Thoracic aorta (tissue), 2 donors: Measurements from ENCODE around the gene ADGRA1. TPM values are rescaled to one million over a fixed set of nuclear protein-coding genes. Genes with fewer than 3 reads are reported as not detected.

ENCODE experiments used
- ATAC-seq: fragments of 150-250 bp; one replicate; pipeline ENCODE4 v1.8.0; 2017; ENCODE audit warnings: low read depth; ENCODE audit not compliant: insufficient number of reproducible peaks, low FRiP score
- DNase-seq: peaks from one replicate; pipeline ENCODE4 v3.0.0-alpha.2; 2020; ENCODE audit warnings: low spot score
- H3K27ac ChIP-seq, 2 donors: fragments of 200-600 bp; sonication (generic); 1 replicate in 1 of 2; 2 replicates in 1 of 2; pipeline ENCODE4 v1.5.1; 2016; ENCODE audit warnings: mild to moderate bottlenecking in 2 of 2, moderate library complexity in 2 of 2
- H3K27me3 ChIP-seq: fragments of 200-600 bp; sonication (generic); replicated peaks from 2 replicates; pipeline ENCODE4 v1.6.0; 2016; ENCODE audit warnings: mild to moderate bottlenecking; ENCODE audit not compliant: insufficient read depth
- H3K36me3 ChIP-seq: fragments of 200-600 bp; sonication (generic); one replicate; pipeline ENCODE4 v1.5.1; 2016
- H3K4me1 ChIP-seq, 2 donors: fragments of 200-600 bp; sonication (generic); 1 replicate in 1 of 2; 2 replicates in 1 of 2; pipeline versions ENCODE4 v1.5.1 to v1.6.0; 2016; ENCODE audit warnings: low read depth in 2 of 2, mild to moderate bottlenecking in 1 of 2; ENCODE audit not compliant: control insufficient read depth in 1 of 2
- H3K4me3 ChIP-seq: fragments of 200-600 bp; sonication (generic); 2 replicates; pipeline ENCODE4 v1.5.1; 2016; ENCODE audit warnings: mild to moderate bottlenecking
- H3K9me3 ChIP-seq: fragments of 200-600 bp; sonication (generic); 2 replicates; pipeline ENCODE4 v1.5.1; 2016
- total RNA-seq, 2 donors: library from RNA; depleted of rRNA; stranded (reverse); fragments of >200 nt; gene quantifications; one replicate each; pipeline versions ENCODE4 v1.1.0 to v1.2.3, GENCODE V29; 2016
- TF ChIP-seq, protein P1 (sequence below): fragments of 200-600 bp; sonication (generic); IDR thresholded peaks from one replicate; pipeline ENCODE4 v1.5.1; 2019; ENCODE audit warnings: antibody characterized with exemption

ADGRA1 gene
- total RNA-seq, 2 donors from 2014 or later = not detected

DNA sequence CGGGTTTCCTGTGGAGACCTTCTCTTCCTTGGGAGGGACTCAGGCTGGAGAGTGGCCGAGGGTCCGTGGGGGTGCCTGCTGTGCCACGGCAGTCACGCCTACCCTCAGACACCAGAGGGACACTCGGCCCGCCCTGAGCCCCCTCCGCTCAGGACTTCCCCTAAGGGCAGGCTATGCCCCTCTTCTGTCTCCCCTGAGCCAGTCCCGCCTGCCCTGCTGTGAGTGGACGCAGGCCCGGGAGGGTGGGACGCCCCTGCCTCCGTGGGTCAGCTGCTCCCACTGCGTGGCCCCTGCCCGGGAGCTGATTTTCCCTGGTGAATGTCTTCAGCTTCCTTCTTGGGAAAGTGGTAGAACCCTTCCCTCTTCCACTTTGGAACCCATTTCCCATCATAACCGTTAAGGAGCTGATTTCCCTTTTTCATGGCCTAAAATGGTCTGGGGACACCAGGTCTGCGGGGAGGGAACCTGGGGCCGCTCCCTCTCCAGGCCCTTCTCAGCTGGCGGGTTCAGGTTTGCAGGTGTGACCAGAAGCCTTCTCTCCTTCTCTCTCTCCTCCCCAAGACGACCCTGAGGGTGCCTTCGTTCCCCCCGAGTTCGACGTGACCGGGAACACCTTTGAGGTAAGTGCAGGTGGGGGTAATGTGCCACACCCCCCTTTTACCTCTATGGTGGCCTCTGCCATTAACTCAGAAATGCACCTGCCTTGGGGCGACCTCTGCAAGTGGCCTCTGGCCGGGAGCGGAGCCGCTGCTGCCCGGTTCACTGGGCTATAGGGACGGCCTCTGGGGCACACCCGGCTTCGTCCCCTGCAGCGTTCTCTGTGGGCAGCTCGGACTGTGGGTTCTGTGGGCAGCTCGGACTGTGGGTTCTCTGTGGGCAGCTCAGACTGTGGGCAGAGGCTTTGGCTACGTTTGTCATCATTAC lies 80.2 kb downstream of the ADGRA1 start:
- Histone ChIP-seq H3K4me1 (no peaks in the 10 kb centered on the region), H3K36me3 (no peaks in the 10 kb centered on the region), H3K4me3 (no peak overlapping the region), H3K27ac (no peak overlapping the region), H3K9me3 (no peaks in the 10 kb centered on the region), H3K27me3 (no peaks in the 10 kb centered on the region)
- TF ChIP-seq, protein P1, sequence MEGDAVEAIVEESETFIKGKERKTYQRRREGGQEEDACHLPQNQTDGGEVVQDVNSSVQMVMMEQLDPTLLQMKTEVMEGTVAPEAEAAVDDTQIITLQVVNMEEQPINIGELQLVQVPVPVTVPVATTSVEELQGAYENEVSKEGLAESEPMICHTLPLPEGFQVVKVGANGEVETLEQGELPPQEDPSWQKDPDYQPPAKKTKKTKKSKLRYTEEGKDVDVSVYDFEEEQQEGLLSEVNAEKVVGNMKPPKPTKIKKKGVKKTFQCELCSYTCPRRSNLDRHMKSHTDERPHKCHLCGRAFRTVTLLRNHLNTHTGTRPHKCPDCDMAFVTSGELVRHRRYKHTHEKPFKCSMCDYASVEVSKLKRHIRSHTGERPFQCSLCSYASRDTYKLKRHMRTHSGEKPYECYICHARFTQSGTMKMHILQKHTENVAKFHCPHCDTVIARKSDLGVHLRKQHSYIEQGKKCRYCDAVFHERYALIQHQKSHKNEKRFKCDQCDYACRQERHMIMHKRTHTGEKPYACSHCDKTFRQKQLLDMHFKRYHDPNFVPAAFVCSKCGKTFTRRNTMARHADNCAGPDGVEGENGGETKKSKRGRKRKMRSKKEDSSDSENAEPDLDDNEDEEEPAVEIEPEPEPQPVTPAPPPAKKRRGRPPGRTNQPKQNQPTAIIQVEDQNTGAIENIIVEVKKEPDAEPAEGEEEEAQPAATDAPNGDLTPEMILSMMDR = no peak
- ATAC-seq = no peak
- DNase-seq = no peak

GRCh38 chr10:133168617-133169031 lies 80.9 kb downstream of the ADGRA1 start:
- ATAC-seq (no peak), DNase-seq (no peak)

GRCh38 chr10:133169173-133169947 lies 81.6 kb downstream of the ADGRA1 start:
- Histone ChIP-seq H3K27ac (no peak overlapping the region), H3K36me3 (no peaks in the 10 kb centered on the region), H3K4me3 (no peak overlapping the region), H3K27me3 (no peaks in the 10 kb centered on the region), H3K9me3 (no peaks in the 10 kb centered on the region), H3K4me1 (no peaks in the 10 kb centered on the region)
- no peak for DNase-seq
- no peak for ATAC-seq
- TF ChIP-seq, protein P1 = no peak

More at GRCh38 chr10:133168617-133169031, 80.9 kb downstream of the ADGRA1 start:
- Histone ChIP-seq H3K4me3 (no peak overlapping the region), H3K9me3 (no peaks in the 10 kb centered on the region), H3K27ac (no peak overlapping the region), H3K36me3 (no peaks in the 10 kb centered on the region), H3K4me1 (no peaks in the 10 kb centered on the region), H3K27me3 (no peaks in the 10 kb centered on the region)
- TF ChIP-seq, protein P1 = no peak

- Histone ChIP-seq H3K9me3 (no peaks in the 10 kb centered on the region), H3K27ac (no peak overlapping the region), H3K36me3 (no peaks in the 10 kb centered on the region), H3K4me1 (no peaks in the 10 kb centered on the region), H3K27me3 (no peaks in the 10 kb centered on the region), H3K4me3 (no peak overlapping the region)
- DNase-seq = no peak
- TF ChIP-seq, protein P1 = no peak
- no peak for ATAC-seq
Measured at GRCh38 chr10:133170092-133170491, 82.4 kb downstream of the ADGRA1 start.
